Subcutaneous adipose tissue (tissue), 4 donors: ENCODE results near the gene SLMAP. TPM values are rescaled to one million over a fixed set of nuclear protein-coding genes. Genes with fewer than 3 reads are reported as not detected.

Experiments used
- total RNA-seq, 4 donors: library from RNA; depleted of rRNA; stranded (reverse); fragments of >200 nt; gene quantifications; one replicate each; pipeline ENCODE4 v1.1.0, GENCODE V29; 2016
- TF ChIP-seq, protein P1 (sequence below): fragments of 450-650 bp; IDR thresholded peaks from one replicate; pipeline ENCODE4 v1.5.1; 2016; ENCODE audit warnings: low read depth, mild to moderate bottlenecking, control low read depth, antibody characterized with exemption, moderate library complexity

SLMAP gene
- total RNA-seq, 4 donors from 2014 or later = 42.2 to 66.1 (median 54.2) TPM

DNA sequence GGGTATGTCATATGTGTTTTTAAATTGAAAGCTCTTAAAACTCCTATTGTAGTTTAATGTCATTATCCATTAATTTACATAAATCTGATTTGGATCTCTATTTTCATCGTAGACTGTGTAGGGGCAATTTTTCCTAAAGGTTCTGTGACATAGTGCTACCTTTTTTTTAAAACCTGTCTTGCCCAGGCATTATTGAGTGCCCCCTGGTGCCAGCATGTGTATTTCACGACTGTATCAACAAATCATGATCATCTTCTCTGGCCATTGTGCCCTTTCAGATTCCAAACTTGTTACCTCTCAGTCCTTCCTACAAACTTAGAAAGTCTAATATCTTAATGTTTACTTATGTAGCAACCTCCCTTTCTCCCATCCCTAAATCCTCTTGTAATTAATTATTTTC lies 154.9 kb downstream of the SLMAP start:
- TF ChIP-seq, protein P1, sequence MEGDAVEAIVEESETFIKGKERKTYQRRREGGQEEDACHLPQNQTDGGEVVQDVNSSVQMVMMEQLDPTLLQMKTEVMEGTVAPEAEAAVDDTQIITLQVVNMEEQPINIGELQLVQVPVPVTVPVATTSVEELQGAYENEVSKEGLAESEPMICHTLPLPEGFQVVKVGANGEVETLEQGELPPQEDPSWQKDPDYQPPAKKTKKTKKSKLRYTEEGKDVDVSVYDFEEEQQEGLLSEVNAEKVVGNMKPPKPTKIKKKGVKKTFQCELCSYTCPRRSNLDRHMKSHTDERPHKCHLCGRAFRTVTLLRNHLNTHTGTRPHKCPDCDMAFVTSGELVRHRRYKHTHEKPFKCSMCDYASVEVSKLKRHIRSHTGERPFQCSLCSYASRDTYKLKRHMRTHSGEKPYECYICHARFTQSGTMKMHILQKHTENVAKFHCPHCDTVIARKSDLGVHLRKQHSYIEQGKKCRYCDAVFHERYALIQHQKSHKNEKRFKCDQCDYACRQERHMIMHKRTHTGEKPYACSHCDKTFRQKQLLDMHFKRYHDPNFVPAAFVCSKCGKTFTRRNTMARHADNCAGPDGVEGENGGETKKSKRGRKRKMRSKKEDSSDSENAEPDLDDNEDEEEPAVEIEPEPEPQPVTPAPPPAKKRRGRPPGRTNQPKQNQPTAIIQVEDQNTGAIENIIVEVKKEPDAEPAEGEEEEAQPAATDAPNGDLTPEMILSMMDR = no peak

DNA sequence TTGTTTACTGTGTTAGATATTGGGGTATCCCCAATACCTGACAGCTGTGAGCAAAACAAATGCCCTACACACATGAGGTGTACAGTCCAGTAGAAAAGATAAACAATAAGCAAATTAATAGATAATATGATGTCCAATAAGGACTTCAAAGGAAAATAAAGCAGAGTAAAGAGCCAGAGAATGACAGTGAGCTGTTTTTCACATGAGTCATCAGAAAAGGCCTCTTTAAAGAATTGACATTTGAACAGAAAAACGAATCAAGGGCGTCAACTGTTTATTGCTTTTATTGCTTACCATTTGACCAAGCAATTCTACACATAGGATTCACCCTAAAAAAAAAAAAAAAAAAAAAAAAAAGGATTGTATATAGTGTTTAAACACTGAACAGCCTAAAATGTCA lies 155.5 kb downstream of the SLMAP start:
- TF ChIP-seq, protein P1 = no peak

DNA sequence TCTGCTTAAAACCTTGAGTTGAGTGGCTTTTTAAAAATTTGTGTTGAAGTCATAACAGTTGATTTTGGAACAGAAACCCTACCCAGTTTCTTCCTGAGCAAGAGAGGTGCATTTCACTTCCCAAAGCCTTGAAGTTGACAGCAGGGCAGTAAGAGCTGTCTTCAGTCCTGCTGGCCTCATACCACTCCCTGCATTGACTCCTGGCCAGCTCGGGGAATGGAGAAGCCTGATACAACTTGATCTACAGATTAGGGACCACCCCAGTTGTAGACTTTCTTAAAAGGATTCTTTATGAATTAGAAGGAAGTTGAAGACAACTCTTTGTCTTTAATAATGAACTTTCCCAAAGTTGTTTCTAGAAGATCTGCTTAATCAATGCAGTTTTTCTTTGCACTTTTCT lies 161.5 kb downstream of the SLMAP start:
- TF ChIP-seq, protein P1 = no peak

DNA sequence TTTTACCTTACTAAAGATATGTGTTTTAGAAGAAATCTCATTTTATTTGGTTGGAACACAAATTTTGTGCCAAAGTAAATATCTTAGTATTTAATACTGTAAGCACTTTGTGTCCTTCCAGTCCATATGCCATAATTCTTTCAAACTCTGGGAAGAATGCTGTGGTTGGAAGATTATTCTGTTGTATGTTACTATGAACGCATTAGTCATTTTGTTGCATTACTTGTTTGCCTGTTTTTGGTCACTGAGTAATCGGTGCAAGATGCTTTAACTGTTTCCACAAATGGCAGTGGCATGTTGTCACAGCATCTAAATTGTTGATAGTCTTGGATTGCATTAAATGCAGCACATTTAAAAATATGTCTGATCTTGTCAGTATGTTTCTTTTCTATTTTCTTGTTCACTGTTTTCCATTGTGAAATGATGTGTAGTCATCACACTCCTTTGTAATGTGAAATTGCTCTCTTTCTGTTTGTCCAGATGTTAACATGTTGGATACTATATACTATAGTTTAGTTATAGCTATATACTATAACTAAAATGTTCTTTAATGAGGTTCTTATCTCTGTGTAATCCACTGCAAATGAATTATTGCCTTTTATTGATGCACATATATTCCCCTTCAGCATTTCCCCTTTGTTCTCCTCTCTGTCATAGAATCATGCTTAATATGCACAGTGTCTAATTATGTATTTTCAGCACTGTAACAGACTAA lies 162.2 kb downstream of the SLMAP start:
- TF ChIP-seq, protein P1 = no peak

DNA sequence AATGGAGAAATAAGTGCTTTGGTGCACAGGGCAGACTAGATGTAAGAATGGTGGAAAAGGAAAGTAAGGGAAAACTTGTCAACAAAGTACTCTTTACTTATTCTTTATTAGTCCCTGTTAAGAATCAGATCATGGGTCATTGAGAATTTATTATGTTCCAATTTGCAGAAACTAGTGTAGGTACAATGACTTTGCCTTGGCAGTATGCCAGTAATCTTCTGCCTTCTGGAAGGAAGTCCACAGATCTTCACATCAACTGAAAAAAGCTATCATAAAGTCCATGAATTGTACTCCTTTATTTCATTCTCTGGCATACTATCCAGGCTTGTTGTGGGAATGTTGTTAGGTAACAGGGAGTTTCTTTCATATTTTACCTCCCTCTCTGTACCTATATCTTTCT lies 163.9 kb downstream of the SLMAP start:
- TF ChIP-seq, protein P1 = no peak

DNA sequence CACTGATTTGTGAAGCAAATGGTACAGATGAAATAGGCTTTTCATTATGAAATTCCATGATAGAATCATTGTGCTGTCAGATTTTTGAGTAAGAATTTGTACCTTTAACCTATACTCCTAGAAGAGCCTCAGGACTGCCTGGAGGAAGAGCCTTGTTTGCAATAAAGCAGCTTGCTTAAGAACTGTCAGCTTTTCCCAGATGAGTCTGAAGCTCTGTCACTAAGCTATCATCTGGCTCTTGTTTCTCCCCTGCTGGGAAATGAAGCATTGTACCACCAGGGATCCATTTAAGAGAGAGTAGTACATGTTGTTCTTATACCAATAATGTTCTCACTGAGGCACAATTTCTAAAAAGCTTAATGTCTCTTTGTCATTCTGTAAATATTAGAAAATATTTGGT lies 167.0 kb downstream of the SLMAP start:
- TF ChIP-seq, protein P1 = no peak

DNA sequence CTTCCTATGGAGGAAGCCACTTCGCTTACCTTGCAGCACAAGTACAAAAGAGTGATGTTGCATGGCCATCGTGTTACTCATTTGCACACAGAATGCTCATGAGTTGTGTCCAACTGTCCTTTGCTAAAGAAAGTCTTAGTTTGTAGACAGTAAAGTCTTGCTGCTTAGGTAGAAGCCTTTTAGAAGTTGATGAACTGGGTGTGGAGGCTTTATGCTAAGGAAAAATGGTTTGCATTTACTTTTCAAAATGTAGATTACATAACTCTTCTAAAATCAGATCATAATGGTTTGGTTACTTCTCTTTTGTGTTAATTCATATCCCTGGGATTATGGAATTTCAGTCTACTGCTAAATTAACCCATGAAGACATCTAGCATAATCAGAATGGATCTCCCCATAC lies 167.6 kb downstream of the SLMAP start:
- TF ChIP-seq, protein P1 = no peak
